Upper lobe of left lung (tissue), 6 donors: ENCODE results near the gene MAP7D3. TPM values are rescaled to one million over a fixed set of nuclear protein-coding genes. Genes with fewer than 3 reads are reported as not detected.

Source experiments
- ATAC-seq, 2 donors: fragments of 200-7000 bp; cut with Tn5 transposase; one replicate each; pipeline ENCODE4 v1.9.1; 2022; ENCODE audit warnings: mild to moderate bottlenecking in 2 of 2, moderate library complexity in 2 of 2; ENCODE audit not compliant: low FRiP score in 2 of 2
- DNase-seq, 2 donors: peaks; one replicate each; pipeline ENCODE4 v3.0.0-alpha.2; 2019 to 2020
- H3K27ac ChIP-seq, 4 donors: fragments of 200-600 bp; sonication (generic); one replicate each; pipeline ENCODE4 v1.5.1; 2016 to 2019
- H3K27me3 ChIP-seq, 4 donors: fragments of 200-600 bp; sonication (generic); one replicate each; pipeline ENCODE4 v1.5.1; 2017 to 2019
- H3K36me3 ChIP-seq, 4 donors: fragments of 200-600 bp; sonication (generic); one replicate each; pipeline ENCODE4 v1.5.1; 2016 to 2019
- H3K4me1 ChIP-seq, 4 donors: fragments of 200-600 bp; sonication (generic); one replicate each; pipeline ENCODE4 v1.5.1; 2018 to 2019
- H3K4me3 ChIP-seq, 4 donors: fragments of 200-600 bp; sonication (generic); one replicate each; pipeline ENCODE4 v1.5.1; 2017 to 2019; ENCODE audit warnings: mild to moderate bottlenecking in 2 of 4, moderate library complexity in 1 of 4
- H3K9me3 ChIP-seq, 4 donors: fragments of 200-600 bp; sonication (generic); one replicate each; pipeline ENCODE4 v1.5.1; 2018 to 2019
- CTCF ChIP-seq, 6 experiments: fragments of 450-650 bp in 4 of 6; fragments of 200-600 bp in 2 of 6; sonication (generic) in 2 of 6; IDR thresholded peaks; one replicate each; pipeline ENCODE4 v1.5.1; 2016 to 2019; ENCODE audit warnings: antibody characterized with exemption in 6 of 6
- EP300 ChIP-seq, 4 donors: sonication (generic); formaldehyde crosslinking; IDR thresholded peaks; one replicate each; pipeline ENCODE4 v1.5.1; 2017; ENCODE audit warnings: antibody characterized with exemption in 4 of 4, control low read depth in 2 of 4
- POLR2A ChIP-seq, 4 donors: fragments of 450-650 bp; IDR thresholded peaks; one replicate each; pipeline ENCODE4 v1.5.1; 2016 to 2017; ENCODE audit warnings: antibody characterized with exemption in 4 of 4, mild to moderate bottlenecking in 2 of 4
- POLR2AphosphoS5 ChIP-seq, 2 donors: sonication (generic); formaldehyde crosslinking; IDR thresholded peaks; one replicate each; pipeline ENCODE4 v1.5.1; 2017; ENCODE audit warnings: antibody characterized with exemption in 2 of 2
- WGBS, 2 donors: methylation state at CpG; one replicate each; pipeline ENCODE4 v1.1.5; 2017 to 2018; 5-methylcytosine and 5-hydroxymethylcytosine counted together
- total RNA-seq, 6 donors: library from RNA; depleted of rRNA in 4 of 6; stranded (reverse); fragments of >200 nt in 4 of 6; gene quantifications; one replicate each; pipeline versions ENCODE4 v1.1.0 to v1.2.1, GENCODE V29; 2016 to 2021
- donor health status: DM: no; HTN: no; CAD: no; lungs with moderate emphysema.
- donor health status: DM: no; HTN: yes; CAD: no; lungs with severe emphysema.

The MAP7D3 gene
- total RNA-seq, 6 donors from 2014 or later, result 4.8 to 19.9 (median 9.3) TPM

- WGBS, 2 donors, result 74 to 100% methylated on average over 2 of the region's 2 CpGs
- no peak for ATAC-seq
- no peak for DNase-seq
- no peak for TF ChIP-seq CTCF (IDR thresholded peaks at IDR 0.05)
- no peak for TF ChIP-seq POLR2A (IDR thresholded peaks at IDR 0.05)
- TF ChIP-seq POLR2AphosphoS5 (IDR thresholded peaks at IDR 0.05), result no peak
- no peak for TF ChIP-seq EP300 (IDR thresholded peaks at IDR 0.05)
- no peak overlapping the region for H3K27ac ChIP-seq
- no peak overlapping the region for H3K4me3 ChIP-seq
- H3K27me3 ChIP-seq, result no peaks in the 10 kb centered on the region
- H3K36me3 ChIP-seq, result no peaks in the 10 kb centered on the region
- H3K9me3 ChIP-seq, result no peaks in the 10 kb centered on the region
- H3K4me1 ChIP-seq, result peaks cover 0 to 15% (median 11%) of the 10 kb centered on the region in 4 donors
These were observed 56.7 kb downstream of the MAP7D3 start for GRCh38 chrX:136194536-136194935.

- Histone ChIP-seq H3K4me3 (no peak overlapping the region), H3K27me3 (no peaks in the 10 kb centered on the region), H3K9me3 (no peaks in the 10 kb centered on the region), H3K36me3 (no peaks in the 10 kb centered on the region), H3K4me1 (peaks cover 4 to 15% (median 11%) of the 10 kb centered on the region in 4 donors), H3K27ac (peak overlapping the region in 1 of 4 donors; percentile 12)
- DNase-seq (no peak), ATAC-seq (no peak)
- TF ChIP-seq CTCF (IDR thresholded peaks at IDR 0.05) (no peak), POLR2A (IDR thresholded peaks at IDR 0.05) (no peak), EP300 (IDR thresholded peaks at IDR 0.05) (no peak), POLR2AphosphoS5 (IDR thresholded peaks at IDR 0.05) (no peak)
- 22 to 43% methylated on average over 4 of the region's 4 CpGs for WGBS, 2 donors
These were observed 57.4 kb downstream of the MAP7D3 start for GRCh38 chrX:136193771-136194170.

GRCh38 chrX:136192839-136193414 is 58.3 kb downstream of the MAP7D3 start:
- ATAC-seq, result peak in 1 of 2 donors; percentile 83
- no peaks in the 10 kb centered on the region for H3K36me3 ChIP-seq
- H3K27ac ChIP-seq, result peak overlapping the region in 2 of 4 donors; percentile 12 to 27
- no peak for TF ChIP-seq POLR2A (IDR thresholded peaks at IDR 0.05)
- no peak for TF ChIP-seq EP300 (IDR thresholded peaks at IDR 0.05)
- TF ChIP-seq CTCF (IDR thresholded peaks at IDR 0.05), result no peak
- TF ChIP-seq POLR2AphosphoS5 (IDR thresholded peaks at IDR 0.05), result no peak
- WGBS, 2 donors, result 71 to 77% methylated on average over 3 of the region's 3 CpGs
- H3K9me3 ChIP-seq, result no peaks in the 10 kb centered on the region
- no peak for DNase-seq
- H3K27me3 ChIP-seq, result no peaks in the 10 kb centered on the region
- H3K4me1 ChIP-seq, result peaks cover 8 to 15% (median 11%) of the 10 kb centered on the region in 4 donors
- H3K4me3 ChIP-seq, result no peak overlapping the region

DNA sequence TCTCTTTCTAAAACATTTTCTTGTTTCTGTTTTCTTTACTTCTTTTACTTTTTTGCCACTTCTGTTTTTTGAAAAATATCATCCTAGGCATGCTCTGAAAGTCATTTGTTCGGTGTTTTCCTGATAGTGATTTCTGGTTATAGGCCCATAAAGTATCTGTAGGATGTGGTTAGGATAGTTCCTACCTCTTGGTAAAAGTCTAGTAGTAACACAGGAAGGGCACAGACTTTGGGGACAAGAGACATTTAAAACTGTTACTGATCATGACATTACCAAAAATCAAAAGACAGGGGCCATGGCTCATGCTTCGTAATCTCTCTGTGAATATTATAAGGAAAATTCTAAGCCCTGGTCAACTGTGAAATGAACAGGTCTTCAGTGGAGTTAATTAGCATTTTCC is 59.1 kb downstream of the MAP7D3 start:
- no peak for TF ChIP-seq POLR2A (IDR thresholded peaks at IDR 0.05)
- TF ChIP-seq CTCF (IDR thresholded peaks at IDR 0.05), result no peak
- TF ChIP-seq POLR2AphosphoS5 (IDR thresholded peaks at IDR 0.05), result no peak
- H3K27ac ChIP-seq, result peak overlapping the region in 2 of 4 donors; percentile 18 to 27
- H3K9me3 ChIP-seq, result no peaks in the 10 kb centered on the region
- H3K27me3 ChIP-seq, result no peaks in the 10 kb centered on the region
- no peaks in the 10 kb centered on the region for H3K36me3 ChIP-seq
- DNase-seq (no peak), ATAC-seq (no peak)
- 61 to 70% methylated on average over 2 of the region's 2 CpGs for WGBS, 2 donors
- H3K4me1 ChIP-seq, result peaks cover 6 to 15% (median 10%) of the 10 kb centered on the region in 4 donors
- no peak overlapping the region for H3K4me3 ChIP-seq

DNA sequence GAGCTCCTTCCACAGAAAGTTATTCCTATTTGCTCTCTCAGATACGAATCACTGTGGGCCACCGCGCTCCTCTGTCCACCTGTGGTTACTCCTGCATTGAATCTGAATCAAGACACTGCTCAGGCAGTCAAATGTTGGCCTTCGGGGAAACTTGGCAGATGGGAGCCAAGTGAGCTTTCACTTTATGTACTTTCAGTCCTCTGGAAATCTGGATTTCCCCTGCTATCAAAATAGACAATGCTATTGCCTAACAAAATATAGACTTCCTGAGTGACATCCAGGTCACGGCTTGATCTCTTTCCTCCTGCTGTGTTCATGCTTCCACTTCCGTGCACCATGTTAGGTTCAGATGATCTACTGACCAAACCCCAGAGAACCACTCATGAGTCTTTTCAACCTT is 60.0 kb downstream of the MAP7D3 start:
- Histone ChIP-seq H3K27me3 (no peaks in the 10 kb centered on the region), H3K4me1 (peaks cover 7 to 15% (median 10%) of the 10 kb centered on the region in 4 donors), H3K9me3 (no peaks in the 10 kb centered on the region), H3K27ac (peak overlapping the region in 3 of 4 donors; percentile 24 to 58 (median 49)), H3K4me3 (no peak overlapping the region), H3K36me3 (no peaks in the 10 kb centered on the region)
- TF ChIP-seq POLR2A (IDR thresholded peaks at IDR 0.05) (no peak), CTCF (IDR thresholded peaks at IDR 0.05) (no peak), EP300 (IDR thresholded peaks at IDR 0.05) (peak in 1 of 4 donors; percentile 41), POLR2AphosphoS5 (IDR thresholded peaks at IDR 0.05) (peak; percentile 23 to 31)
- WGBS, 2 donors, result 19 to 56% methylated on average over 2 to 6 of the region's 6 CpGs
- ATAC-seq, result no peak
- DNase-seq, result no peak
